Measurements from ENCODE around the gene RDX. TPM values are rescaled to one million over a fixed set of nuclear protein-coding genes. Genes with fewer than 3 reads are reported as not detected.

The RDX gene
- total RNA-seq, 2 experiments from 2014 or later = 35.2 to 37.4 TPM

- CTCF ChIA-PET = interaction anchor here (0.6 kb wide), 1 partner anchor 32 kb away, joined by 3 read pairs; no protein-coding TSS in a partner anchor
- no peak for DNase-seq
- Mint-ChIP-seq H3K4me3 (no peak overlapping the region), H3K9me3 (no peaks in the 10 kb centered on the region), H3K4me1 (ENCODE audit: low read depth) (no peaks in the 10 kb centered on the region), H3K27ac (no peak overlapping the region), H3K36me3 (ENCODE audit: low read depth) (no peaks in the 10 kb centered on the region), H3K27me3 (ENCODE audit: low read depth) (peaks cover 9% of the 10 kb centered on the region)
- intact Hi-C loops (cut with micrococcal nuclease) = no loop called here
Observed at GRCh38 chr11:110128161-110128560, 168.3 kb downstream of the RDX start.

- intact Hi-C loops (cut with micrococcal nuclease) = no loop called here
- peaks cover 9% of the 10 kb centered on the region for H3K27me3 Mint-ChIP-seq (ENCODE audit: low read depth)
- no peaks in the 10 kb centered on the region for H3K36me3 Mint-ChIP-seq (ENCODE audit: low read depth)
- DNase-seq = no peak
- no peak overlapping the region for H3K27ac Mint-ChIP-seq
- CTCF ChIA-PET = no interaction called here
- H3K4me3 Mint-ChIP-seq = no peak overlapping the region
- H3K4me1 Mint-ChIP-seq (ENCODE audit: low read depth) = no peaks in the 10 kb centered on the region
- no peaks in the 10 kb centered on the region for H3K9me3 Mint-ChIP-seq
Observed at GRCh38 chr11:110126936-110127335, 169.5 kb downstream of the RDX start.

GRCh38 chr11:110125632-110126031 lies 170.8 kb downstream of the RDX start:
- no peaks in the 10 kb centered on the region for H3K4me1 Mint-ChIP-seq (ENCODE audit: low read depth)
- H3K27me3 Mint-ChIP-seq (ENCODE audit: low read depth) = peaks cover 4% of the 10 kb centered on the region
- no peak for DNase-seq
- intact Hi-C loops (cut with micrococcal nuclease) = no loop called here
- H3K9me3 Mint-ChIP-seq = no peaks in the 10 kb centered on the region
- CTCF ChIA-PET = no interaction called here
- no peak overlapping the region for H3K4me3 Mint-ChIP-seq
- H3K27ac Mint-ChIP-seq = no peak overlapping the region
- no peaks in the 10 kb centered on the region for H3K36me3 Mint-ChIP-seq (ENCODE audit: low read depth)

Other genes starting within 250 kb of the RDX start
- not detected for gene ZC3H12C, start 203.2 kb downstream of the RDX start, total RNA-seq
- 10 to 100 TPM; 12.3 to 13.4 TPM for gene FDX1, start 133.3 kb upstream of the RDX start, total RNA-seq